Right lobe of liver (tissue), 4 donors: Measurements from ENCODE around the gene SFTPD.

Experiments used
- POLR2A ChIP-seq: fragments of 450-650 bp; IDR thresholded peaks from one replicate; pipeline ENCODE4 v1.6.1; 2017; ENCODE audit warnings: antibody characterized with exemption, mild to moderate bottlenecking
- TF ChIP-seq, protein P1 (sequence below), 4 donors: fragments of 200-600 bp in 3 of 4; fragments of 450-650 bp in 1 of 4; IDR thresholded peaks; one replicate each; pipeline versions ENCODE4 v1.5.1 to v1.8.0; 2016 to 2022; ENCODE audit warnings: antibody characterized with exemption in 4 of 4, mild to moderate bottlenecking in 2 of 4
- donor health status: DM: no; HTN: no; CAD: no.
- donor health status: DM: no; HTN: no; CAD: no.
- donor health status: DM: no; HTN: yes; CAD: no.

- TF ChIP-seq, protein P1, sequence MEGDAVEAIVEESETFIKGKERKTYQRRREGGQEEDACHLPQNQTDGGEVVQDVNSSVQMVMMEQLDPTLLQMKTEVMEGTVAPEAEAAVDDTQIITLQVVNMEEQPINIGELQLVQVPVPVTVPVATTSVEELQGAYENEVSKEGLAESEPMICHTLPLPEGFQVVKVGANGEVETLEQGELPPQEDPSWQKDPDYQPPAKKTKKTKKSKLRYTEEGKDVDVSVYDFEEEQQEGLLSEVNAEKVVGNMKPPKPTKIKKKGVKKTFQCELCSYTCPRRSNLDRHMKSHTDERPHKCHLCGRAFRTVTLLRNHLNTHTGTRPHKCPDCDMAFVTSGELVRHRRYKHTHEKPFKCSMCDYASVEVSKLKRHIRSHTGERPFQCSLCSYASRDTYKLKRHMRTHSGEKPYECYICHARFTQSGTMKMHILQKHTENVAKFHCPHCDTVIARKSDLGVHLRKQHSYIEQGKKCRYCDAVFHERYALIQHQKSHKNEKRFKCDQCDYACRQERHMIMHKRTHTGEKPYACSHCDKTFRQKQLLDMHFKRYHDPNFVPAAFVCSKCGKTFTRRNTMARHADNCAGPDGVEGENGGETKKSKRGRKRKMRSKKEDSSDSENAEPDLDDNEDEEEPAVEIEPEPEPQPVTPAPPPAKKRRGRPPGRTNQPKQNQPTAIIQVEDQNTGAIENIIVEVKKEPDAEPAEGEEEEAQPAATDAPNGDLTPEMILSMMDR (IDR thresholded peaks at IDR 0.05): no peak
- TF ChIP-seq POLR2A: no peak
Observed at GRCh38 chr10:79979310-79979975, 30.5 kb upstream of the SFTPD start.
